LNCaP clone FGC (cell line): ENCODE measurements around the gene SMIM11.
"Not testable (repeated sequence)": the region's sequence is repeated elsewhere in the genome, so short reads cannot be mapped to it uniquely, and the experiment has no call there.

Source experiments
- DNase-seq: peaks from one replicate; pipeline ENCODE4 v3.0.0-alpha.2; 2011; ENCODE audit warnings: low read depth
- H3K4me3 ChIP-seq: 2 replicates; pipeline ENCODE4 v1.5.1; 2011; ENCODE audit warnings: mild to moderate bottlenecking, low read depth, low read length, control low read depth
- CTCF ChIP-seq: IDR thresholded peaks from 2 replicates; pipeline ENCODE4 v1.5.1; 2012; ENCODE audit warnings: mild to moderate bottlenecking; ENCODE audit not compliant: control insufficient read depth, insufficient read depth; ENCODE audit errors: extremely low read depth

Gene SMIM11

GRCh38 chr21:34374940-34375618, at the start of gene SMIM11:
Gene SMIM11 (plus strand): TSS chr21:34375507. CDS start chr21:34379505, 3,998 bp downstream.
- not testable (repeated sequence) for H3K4me3 ChIP-seq, DNase-seq

GRCh38 chr21:34330055-34330454, 45.3 kb upstream of the SMIM11 start:
- TF ChIP-seq CTCF: no peak
- no peak for DNase-seq
- no peak overlapping the region for H3K4me3 ChIP-seq

- H3K4me3 ChIP-seq: no peak overlapping the region
- no peak for TF ChIP-seq CTCF
- DNase-seq: no peak
Observed at GRCh38 chr21:34331726-34332125, 43.6 kb upstream of the SMIM11 start.

GRCh38 chr21:34332347-34332746, 43.0 kb upstream of the SMIM11 start:
- H3K4me3 ChIP-seq: no peak overlapping the region
- TF ChIP-seq CTCF: no peak

GRCh38 chr21:34333121-34333739, 42.1 kb upstream of the SMIM11 start:
- no peak for DNase-seq
- H3K4me3 ChIP-seq: no peak overlapping the region
- no peak for TF ChIP-seq CTCF

More at GRCh38 chr21:34332347-34332746, 43.0 kb upstream of the SMIM11 start:
- no peak for DNase-seq

- no peak overlapping the region for H3K4me3 ChIP-seq
- TF ChIP-seq CTCF: no peak
- no peak for DNase-seq
Observed at GRCh38 chr21:34335316-34335715, 40.0 kb upstream of the SMIM11 start.

GRCh38 chr21:34336245-34336644, 39.1 kb upstream of the SMIM11 start:
- H3K4me3 ChIP-seq: no peak overlapping the region
- no peak for DNase-seq

More at GRCh38 chr21:34336245-34336644, 39.1 kb upstream of the SMIM11 start:
- TF ChIP-seq CTCF: no peak
